ENCODE data around the gene GCHFR.

Gene GCHFR

GRCh38 chr15:40815042-40815698, 51.3 kb downstream of the GCHFR start:
- DNase-seq = no peak
